DND-41 (cell line): ENCODE data around the gene SAXO1.

Experiments used
- ATAC-seq: fragments of 200-7000 bp; cut with Tn5 transposase; 3 replicates; pipeline ENCODE4 v1.9.1; 2021; ENCODE audit warnings: low read depth; ENCODE audit not compliant: insufficient read depth
- DNase-seq: peaks from one replicate; pipeline ENCODE4 v3.0.0-alpha.2; 2020
- H2AFZ ChIP-seq: 2 replicates; pipeline ENCODE4 v1.6.0; 2012; ENCODE audit warnings: low read depth, low read length
- H3K27ac ChIP-seq: 2 replicates; pipeline ENCODE4 v1.5.1; 2012; ENCODE audit warnings: low read length, inconsistent platforms
- H3K27me3 ChIP-seq: fragments of 200-600 bp; sonication (generic); 2 replicates; pipeline ENCODE4 v1.6.0; 2012; ENCODE audit warnings: low read length, mild to moderate bottlenecking, inconsistent platforms; ENCODE audit not compliant: insufficient read depth, poor library complexity
- H3K36me3 ChIP-seq: 2 replicates; pipeline ENCODE4 v1.5.1; 2012; ENCODE audit warnings: low read length, inconsistent platforms; ENCODE audit not compliant: insufficient read depth
- H3K4me1 ChIP-seq: 2 replicates; pipeline ENCODE4 v1.5.1; 2012; ENCODE audit warnings: mild to moderate bottlenecking, low read length; ENCODE audit not compliant: insufficient read depth
- H3K4me2 ChIP-seq: 2 replicates; pipeline ENCODE4 v1.6.0; 2012; ENCODE audit warnings: mild to moderate bottlenecking, moderate library complexity, low read length, inconsistent platforms; ENCODE audit not compliant: insufficient read depth
- H3K4me3 ChIP-seq, 2 experiments: fragments of 200-600 bp in 1 of 2; shearing (Covaris generic) in 1 of 2; 2 replicates each; pipeline ENCODE4 v1.5.1; 2012 to 2016; ENCODE audit warnings: inconsistent platforms in 2 of 2, low read length in 2 of 2, mild to moderate bottlenecking in 2 of 2, low read depth in 1 of 2, moderate library complexity in 1 of 2
- H3K79me2 ChIP-seq: 2 replicates; pipeline ENCODE4 v1.6.0; 2012; ENCODE audit warnings: low read length, inconsistent platforms; ENCODE audit not compliant: insufficient read depth
- H3K9ac ChIP-seq: 2 replicates; pipeline ENCODE4 v1.6.0; 2012; ENCODE audit warnings: low read depth, mild to moderate bottlenecking, inconsistent platforms, low read length, moderate library complexity
- H3K9me3 ChIP-seq: 2 replicates; pipeline ENCODE4 v1.5.1; 2012; ENCODE audit warnings: low read length, moderate library complexity, mild to moderate bottlenecking, inconsistent platforms; ENCODE audit not compliant: insufficient read depth, severe bottlenecking
- H4K20me1 ChIP-seq: 2 replicates; pipeline ENCODE4 v1.6.0; 2012; ENCODE audit warnings: low read length; ENCODE audit not compliant: insufficient read depth
- EZH2 ChIP-seq: IDR thresholded peaks from 3 replicates; pipeline ENCODE4 v1.6.1; 2012; ENCODE audit warnings: borderline replicate concordance, low read depth, mild to moderate bottlenecking, moderate library complexity, low read length, inconsistent platforms; ENCODE audit not compliant: severe bottlenecking
- TF ChIP-seq, protein P1 (sequence below): IDR thresholded peaks from 2 replicates; pipeline ENCODE4 v1.5.1; 2012; ENCODE audit warnings: borderline replicate concordance, low read length, moderate library complexity, mild to moderate bottlenecking; ENCODE audit not compliant: poor library complexity, severe bottlenecking; ENCODE audit errors: extremely low read depth

The SAXO1 gene

DNA sequence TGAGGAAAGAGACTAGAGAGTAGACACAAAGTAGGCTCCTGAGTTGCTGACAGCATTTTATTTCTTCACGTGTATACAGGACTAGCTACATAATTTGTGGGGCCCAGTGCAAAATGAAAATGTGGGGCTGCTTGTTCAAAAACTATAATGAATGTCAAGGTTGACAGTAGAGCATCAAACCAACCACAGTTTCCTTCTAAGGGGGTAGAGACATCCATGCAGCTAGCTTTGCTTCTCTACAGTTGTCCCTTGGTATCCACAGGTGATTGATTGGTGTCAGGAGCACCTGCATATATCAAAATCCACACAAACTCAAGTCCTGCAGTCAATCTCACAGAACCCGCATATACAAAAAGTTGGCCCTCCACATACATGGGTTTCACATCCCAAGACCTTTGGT lies 129.6 kb downstream of the SAXO1 start:
- Histone ChIP-seq H3K4me3 (no peak overlapping the region), H4K20me1 (no peaks in the 10 kb centered on the region), H3K27me3 (no peaks in the 10 kb centered on the region), H3K9ac (no peak overlapping the region), H3K27ac (no peak overlapping the region), H3K79me2 (no peaks in the 10 kb centered on the region), H2AFZ (no peak overlapping the region), H3K4me2 (no peak overlapping the region), H3K36me3 (no peaks in the 10 kb centered on the region), H3K9me3 (no peaks in the 10 kb centered on the region), H3K4me1 (no peaks in the 10 kb centered on the region)
- TF ChIP-seq EZH2: no peak
- TF ChIP-seq, protein P1, sequence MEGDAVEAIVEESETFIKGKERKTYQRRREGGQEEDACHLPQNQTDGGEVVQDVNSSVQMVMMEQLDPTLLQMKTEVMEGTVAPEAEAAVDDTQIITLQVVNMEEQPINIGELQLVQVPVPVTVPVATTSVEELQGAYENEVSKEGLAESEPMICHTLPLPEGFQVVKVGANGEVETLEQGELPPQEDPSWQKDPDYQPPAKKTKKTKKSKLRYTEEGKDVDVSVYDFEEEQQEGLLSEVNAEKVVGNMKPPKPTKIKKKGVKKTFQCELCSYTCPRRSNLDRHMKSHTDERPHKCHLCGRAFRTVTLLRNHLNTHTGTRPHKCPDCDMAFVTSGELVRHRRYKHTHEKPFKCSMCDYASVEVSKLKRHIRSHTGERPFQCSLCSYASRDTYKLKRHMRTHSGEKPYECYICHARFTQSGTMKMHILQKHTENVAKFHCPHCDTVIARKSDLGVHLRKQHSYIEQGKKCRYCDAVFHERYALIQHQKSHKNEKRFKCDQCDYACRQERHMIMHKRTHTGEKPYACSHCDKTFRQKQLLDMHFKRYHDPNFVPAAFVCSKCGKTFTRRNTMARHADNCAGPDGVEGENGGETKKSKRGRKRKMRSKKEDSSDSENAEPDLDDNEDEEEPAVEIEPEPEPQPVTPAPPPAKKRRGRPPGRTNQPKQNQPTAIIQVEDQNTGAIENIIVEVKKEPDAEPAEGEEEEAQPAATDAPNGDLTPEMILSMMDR: no peak
- DNase-seq (no peak), ATAC-seq (no peak)

DNA sequence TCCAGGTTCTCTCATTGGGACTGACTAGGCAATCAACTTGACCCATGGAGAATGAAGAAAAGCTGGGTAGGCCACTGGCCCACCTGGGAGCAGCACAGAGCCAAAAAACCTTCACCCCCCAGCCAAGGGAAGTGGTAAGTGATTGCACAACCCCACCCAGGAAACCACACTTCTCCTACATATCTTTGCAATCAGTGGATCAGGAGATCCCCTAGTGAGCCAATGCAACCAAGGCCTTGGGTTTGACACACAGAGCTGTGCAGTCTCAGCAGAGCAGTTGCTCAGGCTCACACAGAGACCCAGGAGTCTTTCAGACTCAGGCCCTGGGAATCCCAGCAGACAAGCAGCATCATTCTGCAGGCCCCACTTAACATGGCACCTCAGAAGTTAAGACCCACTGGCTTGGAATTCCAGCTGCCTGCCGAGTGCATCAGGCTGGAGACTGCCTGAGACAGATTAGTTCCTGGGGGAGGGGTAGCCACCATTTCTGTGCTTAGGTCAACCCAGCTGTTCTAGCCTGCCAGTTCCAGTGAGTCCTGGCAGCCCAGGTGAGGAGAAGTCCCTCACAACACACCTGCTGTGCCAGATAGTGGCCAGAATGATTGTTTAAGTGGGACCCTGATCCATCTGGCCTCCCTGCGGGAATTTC lies 136.4 kb downstream of the SAXO1 start:
- no peaks in the 10 kb centered on the region for H3K27me3 ChIP-seq
- no peaks in the 10 kb centered on the region for H4K20me1 ChIP-seq
- peak; percentile 92 for ATAC-seq
- no peaks in the 10 kb centered on the region for H3K36me3 ChIP-seq
- peak; percentile 53 for DNase-seq
- no peak for TF ChIP-seq EZH2
- TF ChIP-seq, protein P1: no peak
- no peak overlapping the region for H3K4me3 ChIP-seq
- no peak overlapping the region for H2AFZ ChIP-seq
- no peak overlapping the region for H3K27ac ChIP-seq
- H3K4me1 ChIP-seq: peaks cover 10% of the 10 kb centered on the region
- no peak overlapping the region for H3K4me2 ChIP-seq
- H3K79me2 ChIP-seq: no peaks in the 10 kb centered on the region
- peaks cover 17% of the 10 kb centered on the region for H3K9me3 ChIP-seq
- H3K9ac ChIP-seq: no peak overlapping the region

DNA sequence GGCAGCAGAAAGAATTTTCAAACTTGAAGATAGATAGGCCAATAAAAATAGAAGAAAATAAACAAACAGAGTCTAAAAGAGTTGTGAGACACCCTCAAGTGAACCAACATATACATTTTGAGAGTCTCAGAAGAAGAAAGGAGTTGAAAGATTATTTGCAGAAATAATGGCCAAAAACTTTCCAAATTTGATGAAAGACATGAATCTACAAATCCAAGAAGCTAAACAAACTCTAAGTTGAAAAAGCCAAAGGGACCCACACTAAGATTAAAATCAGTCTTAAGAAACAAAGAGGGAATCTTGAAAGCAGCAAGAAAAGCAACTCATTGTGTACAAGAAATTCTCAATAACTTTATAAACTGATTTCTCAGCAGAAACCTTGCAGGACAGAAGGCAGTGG lies 137.0 kb downstream of the SAXO1 start:
- H3K9me3 ChIP-seq: peaks cover 17% of the 10 kb centered on the region
- H2AFZ ChIP-seq: no peak overlapping the region
- no peaks in the 10 kb centered on the region for H4K20me1 ChIP-seq
- peaks cover 10% of the 10 kb centered on the region for H3K4me1 ChIP-seq
- H3K79me2 ChIP-seq: no peaks in the 10 kb centered on the region
- no peak overlapping the region for H3K9ac ChIP-seq
- no peak overlapping the region for H3K27ac ChIP-seq
- DNase-seq: no peak
- H3K27me3 ChIP-seq: no peaks in the 10 kb centered on the region
- no peak overlapping the region for H3K4me3 ChIP-seq
- no peak for ATAC-seq
- H3K4me2 ChIP-seq: no peak overlapping the region
- TF ChIP-seq, protein P1: no peak
- TF ChIP-seq EZH2: no peak
- H3K36me3 ChIP-seq: no peaks in the 10 kb centered on the region

DNA sequence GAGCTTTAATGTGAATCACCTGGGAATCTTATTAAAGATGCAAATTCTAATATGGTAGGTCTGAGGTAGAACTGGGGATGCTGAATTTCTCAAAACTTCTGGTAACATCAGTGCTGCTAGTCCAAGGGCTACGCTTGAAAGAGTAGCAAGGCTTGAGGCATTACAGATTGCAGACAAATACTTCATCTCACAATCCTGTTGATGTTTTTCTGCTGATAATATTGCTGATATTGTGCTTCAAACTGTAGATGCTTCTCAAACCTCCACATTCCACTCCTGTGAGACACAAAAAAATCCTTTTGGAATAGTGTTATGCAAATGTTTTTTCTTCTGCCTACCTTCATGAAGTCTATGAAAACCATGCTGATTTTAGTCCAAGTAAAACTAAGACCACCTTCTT lies 139.5 kb downstream of the SAXO1 start:
- ATAC-seq (no peak), DNase-seq (no peak)
- no peak for TF ChIP-seq EZH2
- TF ChIP-seq, protein P1: no peak

More for the DNA sequence above, 139.5 kb downstream of the SAXO1 start:
- Histone ChIP-seq H3K4me2 (no peak overlapping the region), H4K20me1 (no peaks in the 10 kb centered on the region), H3K4me3 (no peak overlapping the region), H2AFZ (no peak overlapping the region), H3K36me3 (no peaks in the 10 kb centered on the region), H3K27me3 (no peaks in the 10 kb centered on the region), H3K79me2 (no peaks in the 10 kb centered on the region), H3K9me3 (peaks cover 17% of the 10 kb centered on the region), H3K27ac (no peak overlapping the region), H3K9ac (no peak overlapping the region), H3K4me1 (peaks cover 10% of the 10 kb centered on the region)
